Frontal cortex (tissue), 4 donors: Measurements from ENCODE around the gene INSYN2B. TPM values are rescaled to one million over a fixed set of nuclear protein-coding genes. Genes with fewer than 3 reads are reported as not detected.
"Not testable (repeated sequence)": the region's sequence is repeated elsewhere in the genome, so short reads cannot be mapped to it uniquely, and the experiment has no call there.

ENCODE experiments used
- DNase-seq, 2 donors: peaks; one replicate each; pipeline ENCODE4 v3.0.0; 2012; ENCODE audit warnings: low spot score in 2 of 2
- FAIRE-seq: peaks from 2 replicates; lab custom pipeline; 2012; peaks lifted over from hg19 to GRCh38; lab: Jason Lieb, UNC
- total RNA-seq: library from RNA; depleted of rRNA; stranded (reverse); fragments of >200 nt; gene quantifications from one replicate; pipeline ENCODE4 v1.2.3, GENCODE V29; 2014
- donor health status: control.
- donor health status: control.
- donor health status: control.

Gene INSYN2B
- total RNA-seq, 1 donor from 2014 or later = 0.82 TPM

DNA sequence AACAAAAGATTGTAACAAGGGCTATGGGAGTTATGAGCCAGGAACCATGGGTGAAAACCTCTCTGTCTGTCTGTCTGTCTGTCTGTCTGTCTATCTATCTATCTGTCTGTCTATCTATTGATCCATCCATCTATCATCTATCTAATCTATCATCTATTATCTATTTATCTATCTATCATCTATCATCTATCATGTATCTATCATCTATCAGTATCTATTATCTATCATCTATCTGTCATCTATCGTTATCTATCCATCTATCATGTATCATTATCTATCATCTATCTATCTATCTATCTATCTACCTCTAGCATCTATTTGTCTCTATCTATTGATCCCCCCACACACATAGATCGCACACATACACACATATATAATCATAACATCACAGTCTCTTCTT, 112.9 kb downstream of the INSYN2B start:
- FAIRE-seq (no peak), DNase-seq (no peak)

- no peak for DNase-seq
- FAIRE-seq = no peak
These were observed 115.8 kb downstream of the INSYN2B start for GRCh38 chr5:169864483-169864882.

- DNase-seq = no peak
- FAIRE-seq = no peak
These were observed 117.9 kb downstream of the INSYN2B start for GRCh38 chr5:169862391-169862811.

DNA sequence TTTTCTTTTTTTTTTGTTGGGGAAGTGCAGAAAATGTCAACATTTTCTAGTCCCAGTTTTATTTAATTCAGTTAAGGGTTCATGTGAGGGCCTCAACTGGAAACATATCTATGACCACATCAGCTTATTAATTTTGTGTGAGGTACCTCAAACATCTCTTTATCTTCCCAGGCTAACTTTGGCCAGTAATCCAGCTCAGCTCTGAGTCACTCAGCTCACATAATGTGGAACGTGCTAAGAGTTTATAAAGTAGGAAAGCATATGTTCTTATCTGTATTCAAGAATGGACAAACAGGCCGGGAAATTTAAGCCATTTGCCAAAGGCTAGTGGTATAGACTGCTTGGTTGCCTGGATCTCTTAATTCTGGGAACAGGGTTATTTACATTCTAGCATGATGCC, 118.4 kb downstream of the INSYN2B start:
- FAIRE-seq = no peak

DNA sequence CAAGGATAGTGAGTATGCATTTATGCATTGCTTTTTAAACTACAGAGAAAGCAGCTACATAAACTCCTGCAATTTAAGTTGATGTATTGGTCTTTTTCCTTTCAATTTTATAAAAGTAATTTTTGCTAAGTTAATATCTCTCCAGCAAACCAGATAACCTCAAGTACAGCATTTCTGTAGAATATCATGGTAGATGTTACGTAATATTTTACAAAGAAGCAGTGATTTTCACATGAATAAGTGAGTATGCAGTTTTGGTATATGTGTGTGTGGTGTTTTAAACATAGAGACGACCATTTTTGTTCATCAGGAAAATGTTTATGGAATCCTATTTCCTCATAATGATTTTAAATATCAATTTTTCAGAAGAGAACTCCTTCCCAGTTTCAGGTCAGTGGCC, 118.9 kb downstream of the INSYN2B start:
- no peak for DNase-seq
- no peak for FAIRE-seq

More for the DNA sequence above, 118.4 kb downstream of the INSYN2B start:
- DNase-seq = no peak

DNA sequence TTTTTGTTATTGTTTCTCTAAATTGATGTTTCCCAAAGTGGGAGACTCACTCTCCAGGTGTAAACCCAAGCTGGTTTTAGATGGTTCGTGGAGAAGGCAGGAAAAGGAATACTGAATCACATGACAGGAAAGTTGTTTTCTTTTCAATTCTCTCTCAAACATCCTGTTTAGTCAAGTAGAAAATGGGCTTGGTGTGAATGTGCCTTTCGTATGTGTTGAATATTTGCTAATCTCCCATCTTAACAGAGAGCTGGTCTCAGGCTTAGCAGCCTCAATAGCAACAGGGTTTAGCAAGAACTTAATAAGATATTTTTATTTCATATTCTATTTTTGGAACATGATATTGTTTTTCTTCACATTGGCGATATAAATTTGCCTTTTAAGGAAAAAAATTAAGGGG, 119.7 kb downstream of the INSYN2B start:
- no peak for DNase-seq

DNA sequence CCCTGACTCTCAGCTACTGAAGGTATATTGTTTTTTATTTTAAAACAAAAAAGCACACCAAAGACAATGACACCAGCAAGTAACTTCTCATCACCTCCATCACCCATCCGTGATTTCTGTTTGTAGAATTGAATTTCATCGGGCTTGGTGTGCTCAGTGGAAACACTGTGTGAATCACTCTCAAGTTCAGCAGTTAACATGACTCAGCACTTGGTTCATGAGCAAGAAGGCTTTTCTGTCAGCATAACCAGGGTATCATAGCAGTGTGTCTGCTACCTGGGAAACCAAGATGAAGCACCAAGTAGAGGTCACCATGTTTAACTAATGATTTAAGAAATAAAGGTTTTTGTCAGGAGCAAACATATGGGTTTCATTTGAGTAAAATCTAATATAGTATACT, 123.7 kb downstream of the INSYN2B start:
- DNase-seq = no peak
- FAIRE-seq = no peak

More for the DNA sequence above, 119.7 kb downstream of the INSYN2B start:
- FAIRE-seq = no peak

DNA sequence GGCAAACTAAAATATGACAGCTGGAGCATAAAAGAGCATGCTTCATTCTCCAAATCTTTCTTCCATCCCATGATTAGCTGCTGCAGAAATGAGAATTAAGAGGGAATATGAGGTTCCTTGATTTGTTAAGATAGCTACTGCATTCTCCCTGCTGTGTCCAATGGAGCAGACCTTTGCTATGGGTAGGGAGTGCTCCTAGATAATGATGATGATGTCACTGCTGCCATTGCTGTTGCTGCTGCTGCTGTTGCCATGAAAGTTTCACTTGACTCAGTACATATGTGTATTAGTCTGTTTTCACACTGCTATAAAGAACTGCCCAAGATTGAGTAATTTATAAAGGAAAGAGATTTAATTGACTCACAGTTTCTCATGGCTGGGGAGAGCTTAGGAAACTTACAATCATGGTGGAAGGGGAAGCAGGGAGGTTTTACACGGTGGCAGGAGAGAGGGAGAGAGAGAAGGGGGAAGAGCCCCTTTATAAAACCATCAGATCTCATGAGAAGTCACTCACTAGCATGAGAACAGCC, 128.9 kb downstream of the INSYN2B start:
- DNase-seq = no peak
- FAIRE-seq = no peak

DNA sequence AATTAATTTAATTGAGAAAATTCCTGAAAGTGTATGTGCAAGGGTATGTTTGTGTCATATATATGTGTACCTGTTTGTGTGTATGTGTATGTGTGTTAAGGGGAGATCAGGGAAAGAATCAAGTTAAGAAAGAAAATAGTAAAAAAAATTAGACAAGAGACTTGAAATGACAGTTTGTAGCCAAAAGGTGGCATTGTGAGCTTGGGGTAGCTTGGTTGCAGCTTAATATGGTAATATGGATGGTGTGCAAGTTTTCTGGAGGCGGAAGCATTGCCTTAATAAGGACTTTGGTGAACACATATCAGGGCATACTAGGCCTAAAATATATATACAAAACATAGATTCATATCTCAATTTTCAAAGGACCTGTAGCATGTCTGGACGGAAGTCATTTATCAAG, 129.9 kb downstream of the INSYN2B start:
- FAIRE-seq (no peak), DNase-seq (no peak)

GRCh38 chr5:169848792-169849191, 131.5 kb downstream of the INSYN2B start:
- no peak for DNase-seq
- FAIRE-seq = no peak

DNA sequence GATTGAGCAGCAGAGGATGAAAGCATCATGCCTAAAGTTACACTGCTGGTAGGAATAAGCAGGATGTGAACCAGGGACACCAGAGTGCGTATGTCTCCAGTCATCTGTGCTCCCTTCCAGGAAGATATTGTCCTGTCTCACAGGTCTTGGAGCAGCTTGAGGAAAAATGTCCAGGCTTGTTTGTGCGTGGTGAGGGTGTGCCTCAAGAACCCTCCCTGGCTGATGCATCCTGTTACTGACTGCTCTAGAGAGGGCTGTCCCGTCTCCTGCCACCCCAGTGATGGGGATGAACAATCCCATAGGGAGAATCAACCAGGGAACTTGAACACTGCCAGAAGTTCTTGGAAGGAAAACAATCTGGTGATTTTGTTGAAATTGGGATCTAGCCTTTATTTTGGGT, 132.0 kb downstream of the INSYN2B start:
- FAIRE-seq = no peak
- no peak for DNase-seq

- FAIRE-seq (no peak), DNase-seq (no peak)
These were observed 132.8 kb downstream of the INSYN2B start for GRCh38 chr5:169847519-169847918.

DNA sequence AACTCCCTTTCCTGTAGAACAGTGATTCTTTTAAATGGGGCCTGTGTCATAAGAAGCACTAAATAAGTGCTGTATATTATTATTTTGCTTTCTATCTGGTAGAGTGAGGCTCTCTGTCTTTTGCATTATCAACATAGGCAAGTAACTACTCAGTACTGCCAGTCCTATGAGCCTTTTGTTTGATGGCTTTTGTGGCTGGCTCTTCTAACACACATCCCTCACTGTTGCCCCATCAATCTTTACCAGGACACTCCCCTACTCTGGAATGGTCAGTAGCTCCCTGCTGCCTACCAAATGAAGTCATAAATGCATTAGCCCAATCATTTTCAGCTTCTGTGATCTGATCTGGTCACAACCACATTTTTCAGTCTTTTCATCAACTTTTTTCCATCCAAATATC, 137.6 kb downstream of the INSYN2B start:
- no peak for DNase-seq
- no peak for FAIRE-seq

GRCh38 chr5:169840405-169840804, 139.9 kb downstream of the INSYN2B start:
- FAIRE-seq (no peak), DNase-seq (no peak)

DNA sequence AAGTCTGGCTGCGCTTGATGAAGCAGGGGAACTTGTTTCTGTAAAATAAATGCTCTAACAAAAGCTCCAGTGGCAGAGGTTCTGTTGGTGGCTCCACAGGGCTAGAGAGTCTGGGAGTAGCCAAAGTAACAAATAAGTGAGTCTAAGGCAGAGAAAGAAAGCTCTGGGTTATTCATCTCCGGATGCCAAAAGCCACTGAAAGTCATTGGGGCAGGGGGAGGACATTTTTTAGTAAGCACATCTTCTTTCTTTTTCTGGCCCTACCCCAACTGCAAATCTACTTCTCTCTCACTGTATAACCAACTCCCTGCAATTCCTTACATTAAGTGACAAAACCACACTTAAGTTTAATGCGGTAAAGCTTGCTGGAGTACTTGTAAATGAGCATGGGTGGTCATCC, 141.6 kb downstream of the INSYN2B start:
- DNase-seq (no peak), FAIRE-seq (no peak)

GRCh38 chr5:169837686-169838085, 142.6 kb downstream of the INSYN2B start:
- DNase-seq = no peak
- FAIRE-seq = no peak

GRCh38 chr5:169836835-169837536, 143.3 kb downstream of the INSYN2B start:
- DNase-seq (no peak), FAIRE-seq (no peak)

DNA sequence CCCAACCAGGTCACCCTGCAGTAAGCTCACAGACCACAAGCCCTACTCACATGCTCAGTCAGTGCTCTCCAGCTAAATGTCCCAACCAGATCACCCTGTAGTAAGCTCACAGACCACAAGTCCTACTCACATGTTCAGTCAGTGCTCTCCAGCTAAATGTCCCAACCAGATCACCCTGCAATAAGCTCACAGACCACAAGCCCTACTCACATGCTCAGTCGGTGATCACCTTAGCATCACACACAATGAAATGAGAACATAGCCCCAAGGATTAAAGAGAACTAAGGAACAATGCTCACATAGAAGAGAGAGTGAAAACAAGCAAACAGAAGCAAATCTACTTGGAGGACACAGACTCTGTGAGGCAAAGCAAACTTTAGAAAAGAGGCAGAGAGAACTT, 145.8 kb downstream of the INSYN2B start:
- DNase-seq, FAIRE-seq: not testable (repeated sequence)

GRCh38 chr5:169833681-169834292, 146.5 kb downstream of the INSYN2B start:
- DNase-seq, FAIRE-seq: not testable (repeated sequence)

DNA sequence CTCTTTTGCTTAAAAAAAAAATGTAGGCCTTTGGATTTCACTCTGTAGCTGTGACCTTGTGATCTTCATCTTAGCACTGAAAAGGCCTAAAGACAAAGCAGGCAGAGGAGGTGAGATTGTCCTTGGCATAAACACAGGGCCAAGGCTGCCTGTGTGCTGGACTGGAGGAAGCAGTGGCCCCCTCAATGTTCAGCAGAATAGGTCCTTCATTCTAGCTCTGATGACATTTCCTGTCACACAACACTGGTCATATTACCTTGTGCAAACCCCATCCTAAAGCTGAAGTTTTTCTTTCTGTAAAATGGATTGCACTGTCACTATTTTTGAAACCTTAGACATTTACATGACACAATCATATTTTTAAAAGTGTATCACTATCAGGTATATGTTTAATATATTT, 147.4 kb downstream of the INSYN2B start:
- no peak for FAIRE-seq
- no peak for DNase-seq

DNA sequence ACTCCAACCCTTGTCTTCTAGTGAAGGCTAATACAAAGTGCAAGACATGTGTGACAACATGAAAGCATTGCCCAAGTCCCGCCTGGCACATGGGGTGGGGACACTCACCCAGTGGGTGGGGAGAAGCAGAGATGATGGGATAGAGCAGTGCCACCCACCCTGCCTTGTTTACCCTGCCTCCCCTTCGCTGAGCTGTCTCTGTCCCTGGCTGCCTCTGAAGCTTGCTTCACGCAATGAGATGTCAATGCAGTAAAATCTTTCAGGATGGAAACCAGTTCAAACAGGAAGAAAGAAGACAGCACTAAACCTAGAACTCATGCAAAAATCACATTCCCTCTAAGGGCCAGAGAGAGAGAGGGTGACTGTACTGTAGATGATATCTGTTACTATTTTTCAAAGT, 148.0 kb downstream of the INSYN2B start:
- FAIRE-seq = no peak
- DNase-seq = no peak
